ENCODE measurements around the gene LLGL2.

DNA sequence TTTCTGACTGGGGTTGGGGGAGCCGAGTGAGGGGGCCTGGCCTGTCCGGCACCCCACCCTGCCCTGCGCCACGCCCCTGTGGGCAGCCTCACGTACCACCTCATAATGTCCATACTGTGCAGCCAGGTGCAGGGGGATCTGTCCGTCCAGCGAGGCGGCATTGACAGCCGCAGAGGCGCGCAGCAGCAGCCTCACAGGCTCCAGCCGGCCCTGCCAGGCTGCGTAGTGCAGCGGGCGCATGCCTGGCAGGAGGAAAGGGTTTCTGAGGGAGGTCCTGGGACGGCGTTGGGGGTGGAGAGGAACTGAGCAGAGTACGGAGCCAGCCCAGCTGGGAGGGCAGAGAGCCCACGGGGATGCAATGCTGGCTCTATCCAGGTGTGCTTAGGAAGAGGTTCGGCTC is 18.6 kb upstream of the LLGL2 start:
- TF ChIP-seq, protein P1, sequence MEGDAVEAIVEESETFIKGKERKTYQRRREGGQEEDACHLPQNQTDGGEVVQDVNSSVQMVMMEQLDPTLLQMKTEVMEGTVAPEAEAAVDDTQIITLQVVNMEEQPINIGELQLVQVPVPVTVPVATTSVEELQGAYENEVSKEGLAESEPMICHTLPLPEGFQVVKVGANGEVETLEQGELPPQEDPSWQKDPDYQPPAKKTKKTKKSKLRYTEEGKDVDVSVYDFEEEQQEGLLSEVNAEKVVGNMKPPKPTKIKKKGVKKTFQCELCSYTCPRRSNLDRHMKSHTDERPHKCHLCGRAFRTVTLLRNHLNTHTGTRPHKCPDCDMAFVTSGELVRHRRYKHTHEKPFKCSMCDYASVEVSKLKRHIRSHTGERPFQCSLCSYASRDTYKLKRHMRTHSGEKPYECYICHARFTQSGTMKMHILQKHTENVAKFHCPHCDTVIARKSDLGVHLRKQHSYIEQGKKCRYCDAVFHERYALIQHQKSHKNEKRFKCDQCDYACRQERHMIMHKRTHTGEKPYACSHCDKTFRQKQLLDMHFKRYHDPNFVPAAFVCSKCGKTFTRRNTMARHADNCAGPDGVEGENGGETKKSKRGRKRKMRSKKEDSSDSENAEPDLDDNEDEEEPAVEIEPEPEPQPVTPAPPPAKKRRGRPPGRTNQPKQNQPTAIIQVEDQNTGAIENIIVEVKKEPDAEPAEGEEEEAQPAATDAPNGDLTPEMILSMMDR (IDR thresholded peaks at IDR 0.05; ENCODE audit: low read depth, low read length) = no peak
- TF ChIP-seq EZH2phosphoT487 (IDR thresholded peaks at IDR 0.05; ENCODE audit: low read depth) = no peak

Measured in OCI-LY3 (cell line).